Smooth muscle cell of the brain vasculature (primary cell): ENCODE data around the gene FICD.

ENCODE experiments used
- DNase-seq: peaks from one replicate; pipeline ENCODE4 v3.0.0-alpha.2; 2012; ENCODE audit warnings: low read depth, low spot score

The FICD gene

GRCh38 chr12:108498136-108498535 is 16.9 kb upstream of the FICD start:
- no peak for DNase-seq

- DNase-seq: no peak
Observed at GRCh38 chr12:108502922-108503321, 12.2 kb upstream of the FICD start.

- no peak for DNase-seq
Observed at GRCh38 chr12:108505129-108505528, 9.9 kb upstream of the FICD start.

- DNase-seq: no peak
Observed at GRCh38 chr12:108507971-108508642, 7.0 kb upstream of the FICD start.

- DNase-seq: no peak
Observed at GRCh38 chr12:108509806-108510205, 5.3 kb upstream of the FICD start.

GRCh38 chr12:108510836-108511235 is 4.2 kb upstream of the FICD start:
- DNase-seq: no peak

GRCh38 chr12:108511633-108512540 is 3.2 kb upstream of the FICD start:
- DNase-seq: peak; percentile 41

- no peak for DNase-seq
Observed at GRCh38 chr12:108514468-108514972, 557 bp upstream of the FICD start.

GRCh38 chr12:108515916-108516315 is 839 bp downstream of the FICD start:
- DNase-seq: no peak

- DNase-seq: no peak
Observed at GRCh38 chr12:108516511-108517275, 1.6 kb downstream of the FICD start.

- no peak for DNase-seq
Observed at GRCh38 chr12:108517288-108518100, 2.4 kb downstream of the FICD start.

GRCh38 chr12:108518101-108518715 is 3.1 kb downstream of the FICD start:
- DNase-seq: no peak

GRCh38 chr12:108518716-108519496 is 3.8 kb downstream of the FICD start:
- DNase-seq: no peak

GRCh38 chr12:108519558-108519957 is 4.5 kb downstream of the FICD start:
- no peak for DNase-seq

- no peak for DNase-seq
Observed at GRCh38 chr12:108523365-108523764, 8.3 kb downstream of the FICD start.

- DNase-seq: no peak
Observed at GRCh38 chr12:108525681-108526080, 10.6 kb downstream of the FICD start.

GRCh38 chr12:108526482-108527165 is 11.5 kb downstream of the FICD start:
- no peak for DNase-seq

- DNase-seq: no peak
Observed at GRCh38 chr12:108527166-108527496, 12.1 kb downstream of the FICD start.

- DNase-seq: no peak
Observed at GRCh38 chr12:108530161-108530560, 15.1 kb downstream of the FICD start.
